ENCODE results near the gene DYNC1H1. TPM values are rescaled to one million over a fixed set of nuclear protein-coding genes. Genes with fewer than 3 reads are reported as not detected.
A peak's percentile ranks its signal among the peaks of the same experiment; 100 is the strongest.
"Not testable (repeated sequence)": the region's sequence is repeated elsewhere in the genome, so short reads cannot be mapped to it uniquely, and the experiment has no call there.

Gene DYNC1H1
- total RNA-seq, 1 donor from 2014 or later, result 236 TPM

GRCh38 chr14:102080183-102081080, 116.1 kb downstream of the DYNC1H1 start:
- Mint-ChIP-seq H3K4me3 (no peak overlapping the region), H3K4me1 (peaks cover 35% of the 10 kb centered on the region), H3K27me3 (no peaks in the 10 kb centered on the region), H3K27ac (no peak overlapping the region), H3K9me3 (no peaks in the 10 kb centered on the region), H3K36me3 (ENCODE audit: low read depth) (peaks cover 80% of the 10 kb centered on the region)
- DNase-seq (no peak), ATAC-seq (ENCODE audit: low read depth) (no peak)
- CTCF ChIA-PET, result no interaction called here
- POLR2A ChIA-PET, result no interaction called here
- intact Hi-C loops (cut with micrococcal nuclease), result loop anchor here (10.0 kb wide), 2 partner anchors 236 to 434 kb away; no protein-coding TSS in a partner anchor
- TF ChIP-seq CTCF (IDR thresholded peaks at IDR 0.05), result no peak

- TF ChIP-seq CTCF (IDR thresholded peaks at IDR 0.05), result no peak
- no peak for DNase-seq
- ATAC-seq (ENCODE audit: low read depth), result no peak
- peaks cover 44% of the 10 kb centered on the region for H3K4me1 Mint-ChIP-seq
- H3K36me3 Mint-ChIP-seq (ENCODE audit: low read depth), result peaks cover 89% of the 10 kb centered on the region
- CTCF ChIA-PET, result no interaction called here
- no peak overlapping the region for H3K27ac Mint-ChIP-seq
- intact Hi-C loops (cut with micrococcal nuclease), result loop anchor here (10.0 kb wide), 2 partner anchors 237 to 433 kb away; no protein-coding TSS in a partner anchor
- no peaks in the 10 kb centered on the region for H3K27me3 Mint-ChIP-seq
- no peaks in the 10 kb centered on the region for H3K9me3 Mint-ChIP-seq
- no peak overlapping the region for H3K4me3 Mint-ChIP-seq
- POLR2A ChIA-PET, result no interaction called here
Observed at GRCh38 chr14:102081231-102082080, 117.1 kb downstream of the DYNC1H1 start.

GRCh38 chr14:102084522-102084921, 120.1 kb downstream of the DYNC1H1 start:
- H3K9me3 Mint-ChIP-seq; DNase-seq; POLR2A ChIA-PET; ATAC-seq (ENCODE audit: low read depth); H3K27me3 Mint-ChIP-seq: not testable (repeated sequence)
- CTCF ChIA-PET, result interaction anchor here (3.0 kb wide), 1 partner anchor 12 kb away, joined by 12 read pairs; no protein-coding TSS in a partner anchor
- Mint-ChIP-seq H3K4me3 (peak overlapping the region; percentile 93), H3K36me3 (ENCODE audit: low read depth) (peaks cover 71% of the 10 kb centered on the region), H3K4me1 (peaks cover 57% of the 10 kb centered on the region), H3K27ac (peak overlapping the region; percentile 80)
- intact Hi-C loops (cut with micrococcal nuclease), result loop anchor here (10.0 kb wide), 2 partner anchors 240 to 430 kb away; no protein-coding TSS in a partner anchor

- no peak for TF ChIP-seq CTCF (IDR thresholded peaks at IDR 0.05)
- Mint-ChIP-seq H3K4me1 (peaks cover 60% of the 10 kb centered on the region), H3K36me3 (ENCODE audit: low read depth) (peaks cover 67% of the 10 kb centered on the region), H3K27me3 (no peaks in the 10 kb centered on the region), H3K9me3 (no peaks in the 10 kb centered on the region), H3K4me3 (peak overlapping the region; percentile 93), H3K27ac (peak overlapping the region; percentile 80)
- DNase-seq, result no peak
- no peak for ATAC-seq (ENCODE audit: low read depth)
- ChIA-PET CTCF (interaction anchor here (3.0 kb wide), 1 partner anchor 12 kb away, joined by 12 read pairs; no protein-coding TSS in a partner anchor), POLR2A (no interaction called here)
- intact Hi-C loops (cut with micrococcal nuclease), result loop anchor here (5.0 to 10.0 kb wide), 5 partner anchors 137 to 1247 kb away; partner anchors contain the start of gene EIF5
Observed at GRCh38 chr14:102084931-102085330, 120.6 kb downstream of the DYNC1H1 start.

GRCh38 chr14:102085488-102085887, 121.1 kb downstream of the DYNC1H1 start:
- H3K36me3 Mint-ChIP-seq (ENCODE audit: low read depth), result peaks cover 61% of the 10 kb centered on the region
- no peak for TF ChIP-seq CTCF (IDR thresholded peaks at IDR 0.05)
- no peaks in the 10 kb centered on the region for H3K9me3 Mint-ChIP-seq
- CTCF ChIA-PET, result interaction anchor here (3.0 kb wide), 1 partner anchor 11 kb away, joined by 12 read pairs; no protein-coding TSS in a partner anchor
- H3K27ac Mint-ChIP-seq, result peak overlapping the region; percentile 80
- no peaks in the 10 kb centered on the region for H3K27me3 Mint-ChIP-seq
- no peak for DNase-seq
- no peak for ATAC-seq (ENCODE audit: low read depth)
- H3K4me3 Mint-ChIP-seq, result peak overlapping the region; percentile 93
- peaks cover 64% of the 10 kb centered on the region for H3K4me1 Mint-ChIP-seq
- intact Hi-C loops (cut with micrococcal nuclease), result loop anchor here (5.0 to 10.0 kb wide), 5 partner anchors 137 to 1247 kb away; partner anchors contain the start of gene EIF5
- POLR2A ChIA-PET, result no interaction called here

Data from activated B cell treated with CpG ODN at 0.5 μM for 24 hours (primary cell).